HEK293 (cell line): ENCODE data around the gene SNX19.

Source experiments
- CTCF ChIA-PET: fragments of 350-600 bp; formaldehyde crosslinking; extraction: SDS; loops from one replicate; lab custom pipeline; 2021; ENCODE audit warnings: antibody characterized with exemption; lab: Yijun Ruan, JAX
- POLR2A ChIA-PET: fragments of 300-600 bp; formaldehyde crosslinking; extraction: SDS; loops from one replicate; lab custom pipeline; 2020; ENCODE audit warnings: antibody characterized with exemption, inconsistent platforms; lab: Yijun Ruan, JAX
- H3K27ac ChIP-seq: fragments of 200-500 bp; sonication (Bioruptor generic); 2 replicates; pipeline ENCODE4 v1.5.1; 2014; ENCODE audit warnings: low read depth, low read length, control low read depth, inconsistent platforms; ENCODE audit errors: extremely low read depth
- H3K36me3 ChIP-seq, 2 experiments: fragments of 200-500 bp in 1 of 2; sonication (Bioruptor generic) in 1 of 2; 1 replicate in 1 of 2; 2 replicates in 1 of 2; pipeline ENCODE4 v1.5.1; 2014 to 2017; ENCODE audit warnings: inconsistent platforms in 2 of 2, low read length in 2 of 2; ENCODE audit not compliant: control insufficient read depth in 2 of 2, insufficient read depth in 1 of 2
- H3K4me1 ChIP-seq: fragments of 200-500 bp; sonication (Bioruptor generic); 2 replicates; pipeline ENCODE4 v1.5.1; 2014; ENCODE audit warnings: mild to moderate bottlenecking, low read length, inconsistent platforms; ENCODE audit not compliant: control insufficient read depth, insufficient read depth
- H3K4me3 ChIP-seq: 2 replicates; pipeline ENCODE4 v1.5.1; 2011; ENCODE audit warnings: low read depth, mild to moderate bottlenecking, control low read depth, low read length, moderate library complexity
- H3K9me3 ChIP-seq: fragments of 200-500 bp; sonication (Bioruptor generic); 2 replicates; pipeline ENCODE4 v1.5.1; 2014; ENCODE audit warnings: low read depth, low read length, inconsistent platforms; ENCODE audit not compliant: control insufficient read depth, insufficient read depth
- BCL11A ChIP-seq: fragments of 450-650 bp; formaldehyde crosslinking; IDR thresholded peaks from 2 replicates; pipeline ENCODE4 v1.5.1; 2016; ENCODE audit warnings: low read depth, missing biosample characterization, missing genetic modification characterization
- BCL11B ChIP-seq: fragments of 450-650 bp; formaldehyde crosslinking; IDR thresholded peaks from 2 replicates; pipeline ENCODE4 v1.5.1; 2016; ENCODE audit warnings: low read depth, missing biosample characterization, missing genetic modification characterization
- KLF8 ChIP-seq: fragments of 450-650 bp; formaldehyde crosslinking; IDR thresholded peaks from 2 replicates; pipeline ENCODE4 v1.5.1; 2016; ENCODE audit warnings: missing biosample characterization, missing genetic modification characterization
- SCRT2 ChIP-seq: fragments of 450-650 bp; formaldehyde crosslinking; IDR thresholded peaks from 2 replicates; pipeline ENCODE4 v1.5.1; 2016; ENCODE audit warnings: missing biosample characterization, missing genetic modification characterization
- SP2 ChIP-seq: fragments of 450-650 bp; formaldehyde crosslinking; IDR thresholded peaks from 2 replicates; pipeline ENCODE4 v1.5.1; 2016; ENCODE audit warnings: missing biosample characterization, missing genetic modification characterization
- TCF7L2 ChIP-seq: IDR thresholded peaks from 2 replicates; pipeline ENCODE4 v1.6.1; 2011; ENCODE audit warnings: low read depth, mild to moderate bottlenecking, inconsistent platforms, low read length, moderate library complexity, borderline replicate concordance
- YY1 ChIP-seq: fragments of 450-650 bp; formaldehyde crosslinking; IDR thresholded peaks from 2 replicates; pipeline ENCODE4 v1.5.1; 2018; ENCODE audit warnings: missing biosample characterization, missing genetic modification characterization
- ZNF335 ChIP-seq: fragments of 450-650 bp; formaldehyde crosslinking; conservative IDR thresholded peaks from 2 replicates; pipeline ENCODE4 v1.5.1; 2016; ENCODE audit warnings: missing biosample characterization, missing genetic modification characterization
- ZNF433 ChIP-seq: fragments of 450-650 bp; formaldehyde crosslinking; IDR thresholded peaks from 2 replicates; pipeline ENCODE4 v1.5.1; 2016; ENCODE audit warnings: missing biosample characterization, missing genetic modification characterization, low read depth
- ZNF501 ChIP-seq: fragments of 450-650 bp; formaldehyde crosslinking; IDR thresholded peaks from 2 replicates; pipeline ENCODE4 v1.5.1; 2016; ENCODE audit warnings: missing biosample characterization, missing genetic modification characterization
- ZNF514 ChIP-seq: fragments of 450-650 bp; formaldehyde crosslinking; IDR thresholded peaks from 2 replicates; pipeline ENCODE4 v1.5.1; 2016; ENCODE audit warnings: missing biosample characterization, missing genetic modification characterization
- ZNF660 ChIP-seq: fragments of 450-650 bp; IDR thresholded peaks from 2 replicates; pipeline ENCODE4 v1.5.1; 2018; ENCODE audit warnings: missing biosample characterization, mild to moderate bottlenecking, missing genetic modification characterization
- ZNF76 ChIP-seq: fragments of 450-650 bp; formaldehyde crosslinking; IDR thresholded peaks from 2 replicates; pipeline ENCODE4; 2016; ENCODE audit warnings: low read depth, missing biosample characterization, missing genetic modification characterization, borderline replicate concordance
- ZSCAN16 ChIP-seq: fragments of 450-650 bp; formaldehyde crosslinking; IDR thresholded peaks from 2 replicates; pipeline ENCODE4 v1.5.1; 2016; ENCODE audit warnings: missing biosample characterization, missing genetic modification characterization
- ZSCAN30 ChIP-seq: fragments of 450-650 bp; IDR thresholded peaks from 2 replicates; pipeline ENCODE4 v1.5.1; 2018; ENCODE audit warnings: missing biosample characterization, mild to moderate bottlenecking, missing genetic modification characterization, moderate library complexity
- TF ChIP-seq, protein P1 (sequence below): fragments of 450-650 bp; formaldehyde crosslinking; IDR thresholded peaks from 2 replicates; pipeline ENCODE4 v1.5.1; 2016; ENCODE audit warnings: missing biosample characterization, missing genetic modification characterization
- TF ChIP-seq, protein P2 (sequence below): fragments of 450-650 bp; formaldehyde crosslinking; IDR thresholded peaks from 2 replicates; pipeline ENCODE4 v1.5.1; 2016; ENCODE audit warnings: missing biosample characterization, missing genetic modification characterization
- TF ChIP-seq, protein P3 (sequence below): fragments of 450-650 bp; formaldehyde crosslinking; IDR thresholded peaks from 2 replicates; pipeline ENCODE4 v1.5.1; 2016; ENCODE audit warnings: missing biosample characterization, missing genetic modification characterization
- TF ChIP-seq, protein P4 (sequence below): fragments of 450-650 bp; formaldehyde crosslinking; IDR thresholded peaks from 2 replicates; pipeline ENCODE4 v1.5.1; 2016; ENCODE audit warnings: missing biosample characterization, missing genetic modification characterization
- TF ChIP-seq, protein P5 (sequence below): fragments of 450-650 bp; IDR thresholded peaks from 2 replicates; pipeline ENCODE4 v1.5.1; 2018; ENCODE audit warnings: missing biosample characterization, missing genetic modification characterization

SNX19 gene

DNA sequence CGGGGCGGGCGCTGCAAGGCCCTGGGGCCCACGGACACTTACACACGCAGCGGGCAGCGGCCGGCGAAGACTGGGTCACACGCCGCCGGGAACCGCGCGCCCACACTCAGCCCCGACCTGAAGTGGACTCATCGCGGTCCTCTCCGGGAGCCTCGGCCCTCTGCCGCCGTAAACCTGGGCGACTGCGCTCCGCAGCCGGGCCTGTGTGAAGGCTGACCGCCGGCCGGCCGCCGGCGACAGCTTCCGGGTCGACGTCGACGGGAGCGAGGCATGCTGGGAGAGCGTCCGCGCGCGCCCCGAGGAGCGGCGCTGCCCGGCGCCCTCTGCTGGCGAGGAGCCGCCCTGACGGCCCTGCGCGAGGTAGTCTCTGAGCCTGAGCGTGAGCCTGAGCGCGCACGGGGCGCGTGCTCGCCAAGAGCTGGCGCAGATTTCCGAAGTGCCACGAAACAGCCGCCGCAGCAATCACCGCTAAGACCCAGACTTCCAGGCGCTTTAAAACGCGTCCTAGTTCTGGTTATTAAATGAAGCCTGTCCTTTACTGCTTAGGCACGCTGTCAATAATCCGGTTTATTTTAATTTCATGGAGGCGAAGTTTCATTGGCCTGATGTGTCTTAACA lies at the start of gene SNX19 (continued):
- TF ChIP-seq YY1 (tag by site-specific recombination) (peak; percentile 51), TCF7L2 (no peak), ZSCAN16 (tag by site-specific recombination) (no peak), ZNF660 (tag by site-specific recombination) (peak; percentile 77), ZNF76 (tag by site-specific recombination) (peak; percentile 91; the same call in 1 of the 2 replicates), BCL11B (tag by site-specific recombination) (no peak), ZNF501 (tag by site-specific recombination) (peak; percentile 74; the same call in 1 of the 2 replicates), SCRT2 (tag by site-specific recombination) (no peak), KLF8 (0 out of 2 replicates have a peak, but pooled peaks have one; percentile 20), SP2 (tag by site-specific recombination) (peak; percentile 35; the same call in 1 of the 2 replicates), ZSCAN30 (tag by site-specific recombination) (peak; percentile 96), ZNF335 (tag by site-specific recombination) (peak; percentile 79)
- TF ChIP-seq, protein P1, sequence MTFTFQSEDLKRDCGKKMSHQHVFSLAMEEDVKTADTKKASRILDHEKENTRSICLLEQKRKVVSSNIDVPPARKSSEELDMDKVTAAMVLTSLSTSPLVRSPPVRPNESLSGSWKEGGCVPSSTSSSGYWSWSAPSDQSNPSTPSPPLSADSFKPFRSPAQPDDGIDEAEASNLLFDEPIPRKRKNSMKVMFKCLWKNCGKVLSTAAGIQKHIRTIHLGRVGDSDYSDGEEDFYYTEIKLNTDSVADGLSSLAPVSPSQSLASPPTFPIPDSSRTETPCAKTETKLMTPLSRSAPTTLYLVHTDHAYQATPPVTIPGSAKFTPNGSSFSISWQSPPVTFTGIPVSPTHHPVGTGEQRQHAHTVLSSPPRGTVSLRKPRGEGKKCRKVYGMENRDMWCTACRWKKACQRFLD (tag by site-specific recombination), result peak; percentile 98
- TF ChIP-seq, protein P2, sequence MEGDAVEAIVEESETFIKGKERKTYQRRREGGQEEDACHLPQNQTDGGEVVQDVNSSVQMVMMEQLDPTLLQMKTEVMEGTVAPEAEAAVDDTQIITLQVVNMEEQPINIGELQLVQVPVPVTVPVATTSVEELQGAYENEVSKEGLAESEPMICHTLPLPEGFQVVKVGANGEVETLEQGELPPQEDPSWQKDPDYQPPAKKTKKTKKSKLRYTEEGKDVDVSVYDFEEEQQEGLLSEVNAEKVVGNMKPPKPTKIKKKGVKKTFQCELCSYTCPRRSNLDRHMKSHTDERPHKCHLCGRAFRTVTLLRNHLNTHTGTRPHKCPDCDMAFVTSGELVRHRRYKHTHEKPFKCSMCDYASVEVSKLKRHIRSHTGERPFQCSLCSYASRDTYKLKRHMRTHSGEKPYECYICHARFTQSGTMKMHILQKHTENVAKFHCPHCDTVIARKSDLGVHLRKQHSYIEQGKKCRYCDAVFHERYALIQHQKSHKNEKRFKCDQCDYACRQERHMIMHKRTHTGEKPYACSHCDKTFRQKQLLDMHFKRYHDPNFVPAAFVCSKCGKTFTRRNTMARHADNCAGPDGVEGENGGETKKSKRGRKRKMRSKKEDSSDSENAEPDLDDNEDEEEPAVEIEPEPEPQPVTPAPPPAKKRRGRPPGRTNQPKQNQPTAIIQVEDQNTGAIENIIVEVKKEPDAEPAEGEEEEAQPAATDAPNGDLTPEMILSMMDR (tag by site-specific recombination), result peak; percentile 85
- TF ChIP-seq, protein P3, sequence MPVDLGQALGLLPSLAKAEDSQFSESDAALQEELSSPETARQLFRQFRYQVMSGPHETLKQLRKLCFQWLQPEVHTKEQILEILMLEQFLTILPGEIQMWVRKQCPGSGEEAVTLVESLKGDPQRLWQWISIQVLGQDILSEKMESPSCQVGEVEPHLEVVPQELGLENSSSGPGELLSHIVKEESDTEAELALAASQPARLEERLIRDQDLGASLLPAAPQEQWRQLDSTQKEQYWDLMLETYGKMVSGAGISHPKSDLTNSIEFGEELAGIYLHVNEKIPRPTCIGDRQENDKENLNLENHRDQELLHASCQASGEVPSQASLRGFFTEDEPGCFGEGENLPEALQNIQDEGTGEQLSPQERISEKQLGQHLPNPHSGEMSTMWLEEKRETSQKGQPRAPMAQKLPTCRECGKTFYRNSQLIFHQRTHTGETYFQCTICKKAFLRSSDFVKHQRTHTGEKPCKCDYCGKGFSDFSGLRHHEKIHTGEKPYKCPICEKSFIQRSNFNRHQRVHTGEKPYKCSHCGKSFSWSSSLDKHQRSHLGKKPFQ, result peak; percentile 47; the same call in 1 of the 2 replicates
- TF ChIP-seq, protein P4, sequence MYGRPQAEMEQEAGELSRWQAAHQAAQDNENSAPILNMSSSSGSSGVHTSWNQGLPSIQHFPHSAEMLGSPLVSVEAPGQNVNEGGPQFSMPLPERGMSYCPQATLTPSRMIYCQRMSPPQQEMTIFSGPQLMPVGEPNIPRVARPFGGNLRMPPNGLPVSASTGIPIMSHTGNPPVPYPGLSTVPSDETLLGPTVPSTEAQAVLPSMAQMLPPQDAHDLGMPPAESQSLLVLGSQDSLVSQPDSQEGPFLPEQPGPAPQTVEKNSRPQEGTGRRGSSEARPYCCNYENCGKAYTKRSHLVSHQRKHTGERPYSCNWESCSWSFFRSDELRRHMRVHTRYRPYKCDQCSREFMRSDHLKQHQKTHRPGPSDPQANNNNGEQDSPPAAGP, result 0 out of 2 replicates have a peak, but pooled peaks have one; percentile 28

DNA sequence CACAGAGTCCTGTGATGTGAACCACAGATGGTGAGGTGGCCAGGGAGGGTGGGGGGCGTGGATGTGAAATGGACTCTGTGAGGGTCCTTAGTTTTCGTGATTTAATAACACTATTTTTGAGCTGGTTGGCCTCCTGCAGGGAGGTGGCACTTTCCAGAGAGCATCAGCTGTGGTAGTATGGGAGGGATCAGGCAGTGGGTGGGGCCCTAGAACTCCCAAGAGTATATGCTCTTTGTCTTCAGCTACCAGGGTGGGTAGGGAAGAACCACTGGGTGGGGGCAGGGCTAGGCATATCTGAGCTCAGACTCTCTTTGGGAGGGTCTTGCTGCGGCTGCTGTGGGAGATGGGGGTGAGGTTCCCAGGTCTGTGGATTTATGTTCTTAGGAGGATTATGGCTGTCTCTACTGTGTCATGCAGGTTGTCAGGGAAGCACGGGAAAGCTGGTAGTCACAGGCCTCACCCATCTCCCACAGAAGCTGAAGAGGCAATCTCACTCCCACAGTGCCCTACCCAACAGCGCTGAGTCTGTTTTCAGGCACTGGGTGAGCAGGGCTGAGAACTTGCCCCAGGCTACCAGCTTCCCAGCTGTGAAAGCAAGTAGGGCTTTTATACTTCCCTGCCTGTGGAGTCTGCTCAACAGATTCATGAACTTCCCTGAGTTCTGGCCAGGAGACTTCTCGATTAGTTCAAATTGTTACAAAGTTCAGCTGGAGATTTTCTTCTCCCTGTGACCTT lies 47.9 kb upstream of the SNX19 start:
- no peaks in the 10 kb centered on the region for H3K36me3 ChIP-seq
- H3K9me3 ChIP-seq, result no peaks in the 10 kb centered on the region
- no peaks in the 10 kb centered on the region for H3K4me1 ChIP-seq
- no peak overlapping the region for H3K4me3 ChIP-seq
- TF ChIP-seq, protein P5, sequence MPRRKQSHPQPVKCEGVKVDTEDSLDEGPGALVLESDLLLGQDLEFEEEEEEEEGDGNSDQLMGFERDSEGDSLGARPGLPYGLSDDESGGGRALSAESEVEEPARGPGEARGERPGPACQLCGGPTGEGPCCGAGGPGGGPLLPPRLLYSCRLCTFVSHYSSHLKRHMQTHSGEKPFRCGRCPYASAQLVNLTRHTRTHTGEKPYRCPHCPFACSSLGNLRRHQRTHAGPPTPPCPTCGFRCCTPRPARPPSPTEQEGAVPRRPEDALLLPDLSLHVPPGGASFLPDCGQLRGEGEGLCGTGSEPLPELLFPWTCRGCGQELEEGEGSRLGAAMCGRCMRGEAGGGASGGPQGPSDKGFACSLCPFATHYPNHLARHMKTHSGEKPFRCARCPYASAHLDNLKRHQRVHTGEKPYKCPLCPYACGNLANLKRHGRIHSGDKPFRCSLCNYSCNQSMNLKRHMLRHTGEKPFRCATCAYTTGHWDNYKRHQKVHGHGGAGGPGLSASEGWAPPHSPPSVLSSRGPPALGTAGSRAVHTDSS (tag by site-specific recombination), result no peak
- TF ChIP-seq ZNF433 (tag by site-specific recombination) (no peak), ZNF514 (tag by site-specific recombination) (no peak), BCL11A (tag by site-specific recombination) (no peak)
- CTCF ChIA-PET, result interaction anchor here (0.6 kb wide), 1 partner anchor 406 kb away, joined by 5 read pairs; the partner anchor contains the start of gene NTM
- POLR2A ChIA-PET, result no interaction called here
- no peak overlapping the region for H3K27ac ChIP-seq
